ENCODE measurements around the gene PNPLA3. TPM values are rescaled to one million over a fixed set of nuclear protein-coding genes. Genes with fewer than 3 reads are reported as not detected.

PNPLA3 gene
- total and polyA plus RNA-seq, 2 of the 4 experiments (the other 2 are of a cell fraction), result 3.6 to 7.5 TPM

GRCh38 chr22:43888740-43889139 is 34.9 kb upstream of the PNPLA3 start:
- Histone ChIP-seq H4K8ac (ENCODE audit: low read depth in 2 of 2, low read length in 2 of 2) (no peak overlapping the region), H2AK9ac (replicated peaks; ENCODE audit: low read depth, low read length, poor library complexity) (no peak overlapping the region), H3K4me2 (ENCODE audit: low read depth, low read length) (no peak overlapping the region), H3K27ac (ENCODE audit: insufficient read depth, low read length) (no peak overlapping the region), H4K20me1 (ENCODE audit: insufficient read depth, low read length) (no peaks in the 10 kb centered on the region), H4K5ac (ENCODE audit: low read depth, low read length) (no peak overlapping the region), H2AK5ac (ENCODE audit: low read depth, low read length) (no peak overlapping the region), H4K91ac (ENCODE audit: insufficient read depth, low read depth, low read length) (no peak overlapping the region), H2BK20ac (ENCODE audit: low read depth, low read length) (no peak overlapping the region), H3K4me3 (ENCODE audit: insufficient read depth, low read depth, low read length) (no peak overlapping the region), H3K4ac (ENCODE audit: low read depth, low read length) (no peak overlapping the region), H3K36me3 (ENCODE audit: control insufficient read depth, insufficient read depth, low read length) (no peaks in the 10 kb centered on the region), H3K9me3 (ENCODE audit: control insufficient read depth, insufficient read depth, low read length) (no peaks in the 10 kb centered on the region), H3K9ac (ENCODE audit: low read depth, low read length) (no peak overlapping the region), H3K14ac (replicated peaks; ENCODE audit: low read depth, low read length) (no peak overlapping the region), H3K4me1 (ENCODE audit: control insufficient read depth, insufficient read depth, low read length) (no peaks in the 10 kb centered on the region; the same call in 1 of the 2 replicates), H3K56ac (ENCODE audit: extremely low read depth, insufficient read depth, low read length) (no peak overlapping the region), H3K23ac (ENCODE audit: low read depth, low read length) (no peak overlapping the region), H2BK5ac (ENCODE audit: low read depth, low read length, poor library complexity, severe bottlenecking) (no peak overlapping the region), H3K27me3 (ENCODE audit: control insufficient read depth, insufficient read depth, low read length) (peaks cover 33% of the 10 kb centered on the region), H3K79me1 (ENCODE audit: low read depth in 1 of 2, low read length in 2 of 2) (no peaks in the 10 kb centered on the region), H2BK15ac (ENCODE audit: low read depth, low read length) (no peak overlapping the region), H2BK120ac (ENCODE audit: low read depth, low read length) (no peak overlapping the region), H3K18ac (ENCODE audit: low read depth, low read length) (no peak overlapping the region), H3K9me1 (ENCODE audit: insufficient read depth, low read length) (no peaks in the 10 kb centered on the region), H2AFZ (replicated peaks; ENCODE audit: low read length, poor library complexity) (no peak overlapping the region)
- dilution Hi-C loops (cut with HindIII; ENCODE audit: low sequenced_read_pairs, unreplicated experiment) (no loop called here), intact Hi-C loops (cut with micrococcal nuclease) (no loop called here), in situ Hi-C loops (cut with MboI; ENCODE audit: low sequenced_read_pairs) (no loop called here)
- no peak for ATAC-seq (ENCODE audit: low read depth)
- DNase-seq, result no peak
- TF ChIP-seq BHLHE40 (IDR thresholded peaks at IDR 0.05; ENCODE audit: low read depth, low read length), result no peak
- TF ChIP-seq MAFK (IDR thresholded peaks at IDR 0.05; ENCODE audit: low read depth, low read length), result no peak
- no peak for TF ChIP-seq RFX5 (IDR thresholded peaks at IDR 0.05; ENCODE audit: low read depth, low read length)
- no peak for TF ChIP-seq RAD21 (IDR thresholded peaks at IDR 0.05; ENCODE audit: low read length)
- TF ChIP-seq FOS (IDR thresholded peaks at IDR 0.05; ENCODE audit: low read depth, low read length), result no peak
- TF ChIP-seq NFE2L2 (IDR thresholded peaks at IDR 0.05; ENCODE audit: low read depth, low read length), result no peak
- TF ChIP-seq, protein P1, sequence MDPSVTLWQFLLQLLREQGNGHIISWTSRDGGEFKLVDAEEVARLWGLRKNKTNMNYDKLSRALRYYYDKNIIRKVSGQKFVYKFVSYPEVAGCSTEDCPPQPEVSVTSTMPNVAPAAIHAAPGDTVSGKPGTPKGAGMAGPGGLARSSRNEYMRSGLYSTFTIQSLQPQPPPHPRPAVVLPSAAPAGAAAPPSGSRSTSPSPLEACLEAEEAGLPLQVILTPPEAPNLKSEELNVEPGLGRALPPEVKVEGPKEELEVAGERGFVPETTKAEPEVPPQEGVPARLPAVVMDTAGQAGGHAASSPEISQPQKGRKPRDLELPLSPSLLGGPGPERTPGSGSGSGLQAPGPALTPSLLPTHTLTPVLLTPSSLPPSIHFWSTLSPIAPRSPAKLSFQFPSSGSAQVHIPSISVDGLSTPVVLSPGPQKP (IDR thresholded peaks at IDR 0.05; ENCODE audit: borderline replicate concordance, low read depth, low read length), result no peak
- no peak for TF ChIP-seq MXI1 (IDR thresholded peaks at IDR 0.05; ENCODE audit: borderline replicate concordance, low read depth, low read length)
- no peak for TF ChIP-seq MAZ (IDR thresholded peaks at IDR 0.05; ENCODE audit: borderline replicate concordance, low read depth, low read length)
- TF ChIP-seq CEBPB (IDR thresholded peaks at IDR 0.05; ENCODE audit: low read depth, low read length), result no peak
- TF ChIP-seq CHD1 (IDR thresholded peaks at IDR 0.05; ENCODE audit: low read depth, low read length), result no peak
- TF ChIP-seq POLR2A (IDR thresholded peaks at IDR 0.05; ENCODE audit: low read depth, low read length), result no peak
- no peak for TF ChIP-seq CTCF (conservative IDR thresholded peaks at IDR 0.05; ENCODE audit: low read depth, low read length)
- WGBS, 2 experiments (ENCODE audit: extremely low coverage in 2 of 2, insufficient read length in 1 of 2), result 85% methylated on average over 3 of the region's 4 CpGs; no CpG with 5 or more reads in 1 of the 2 experiments
- ChIA-PET CTCF (interaction anchor here (1.3 kb wide), 1 partner anchor 57 kb away, joined by 3 read pairs; no protein-coding TSS in a partner anchor), POLR2A (ENCODE audit: unreplicated experiment) (no interaction called here)
- BruUV-seq (replicated peaks), result no TSS peak
